Panc1 (cell line): ENCODE measurements around the gene PRRT3. TPM values are rescaled to one million over a fixed set of nuclear protein-coding genes. Genes with fewer than 3 reads are reported as not detected.

Experiments used
- ATAC-seq: fragments of 200-7000 bp; cut with Tn5 transposase; 2 replicates; pipeline ENCODE4 v1.9.1; 2020; ENCODE audit warnings: mild to moderate bottlenecking, moderate library complexity
- BruUV-seq: library from RNA; stranded (reverse); fragments of 400-500 nt; replicated peaks from 2 replicates; lab custom pipeline; 2021; lab: Mats Ljungman, UMichigan
- CTCF ChIA-PET: fragments of 300-600 bp; sonication (Branson Sonifier 250); formaldehyde crosslinking; loops from one replicate; lab custom pipeline; 2022; ENCODE audit warnings: antibody characterized with exemption; lab: Charles Lee
- POLR2A ChIA-PET: fragments of 300-600 bp; sonication (Branson Sonifier 250); formaldehyde crosslinking; loops from one replicate; lab custom pipeline; 2022; ENCODE audit warnings: antibody characterized with exemption; lab: Charles Lee
- DNase-seq: peaks from one replicate; pipeline ENCODE4 v3.0.0-alpha.2; 2010; ENCODE audit warnings: low read depth, low spot score
- H3K27ac ChIP-seq: 2 replicates; pipeline ENCODE4 v1.5.1; 2011; ENCODE audit warnings: mild to moderate bottlenecking, low read length, inconsistent platforms
- H3K27me3 ChIP-seq: fragments of 200-500 bp; sonication (Bioruptor generic); 2 replicates; pipeline ENCODE4 v1.6.0; 2014; ENCODE audit warnings: low read length, inconsistent platforms; ENCODE audit not compliant: control insufficient read depth, insufficient read depth
- H3K36me3 ChIP-seq: fragments of 200-500 bp; sonication (Bioruptor generic); 2 replicates; pipeline ENCODE4 v1.5.1; 2014; ENCODE audit warnings: inconsistent platforms, mild to moderate bottlenecking, low read length, moderate library complexity; ENCODE audit not compliant: control insufficient read depth, insufficient read depth
- H3K4me1 ChIP-seq: 2 replicates; pipeline ENCODE4 v1.5.1; 2011; ENCODE audit warnings: inconsistent platforms, mild to moderate bottlenecking, low read length, moderate library complexity; ENCODE audit not compliant: control insufficient read depth, insufficient read depth
- H3K4me3 ChIP-seq, 2 experiments: 2 replicates each; pipeline ENCODE4 v1.5.1; 2011 to 2012; ENCODE audit warnings: low read depth in 2 of 2, low read length in 2 of 2, mild to moderate bottlenecking in 2 of 2, inconsistent platforms in 1 of 2, moderate library complexity in 1 of 2
- H3K9me3 ChIP-seq: fragments of 200-500 bp; sonication (Bioruptor generic); 2 replicates; pipeline ENCODE4 v1.5.1; 2014; ENCODE audit warnings: low read depth, mild to moderate bottlenecking, inconsistent platforms, low read length, moderate library complexity; ENCODE audit not compliant: control insufficient read depth, insufficient read depth
- CTCF ChIP-seq: fragments of 450-650 bp; IDR thresholded peaks from 2 replicates; pipeline ENCODE4 v1.5.1; 2017; ENCODE audit warnings: mild to moderate bottlenecking
- POLR2AphosphoS5 ChIP-seq: IDR thresholded peaks from 2 replicates; pipeline ENCODE4 v1.6.1; 2012; ENCODE audit warnings: mild to moderate bottlenecking, low read depth, low read length, moderate library complexity
- REST ChIP-seq, 2 experiments: IDR thresholded peaks; 2 replicates each; pipeline ENCODE4 v1.6.1; 2011 to 2012; ENCODE audit warnings: low read depth in 2 of 2, control low read depth in 1 of 2, low read length in 1 of 2, mild to moderate bottlenecking in 1 of 2, moderate library complexity in 1 of 2; ENCODE audit not compliant: insufficient read depth in 1 of 2
- SIN3A ChIP-seq: IDR thresholded peaks from 2 replicates; pipeline ENCODE4 v1.6.1; 2012; ENCODE audit warnings: low read depth, mild to moderate bottlenecking, low read length, moderate library complexity, borderline replicate concordance; ENCODE audit not compliant: insufficient read depth
- TCF7L2 ChIP-seq: IDR thresholded peaks from 2 replicates; pipeline ENCODE4 v1.6.1; 2011; ENCODE audit warnings: mild to moderate bottlenecking, low read depth, low read length, inconsistent platforms
- in situ Hi-C: cut with HindIII; loops from 2 replicates; pipeline ENCODE4 v1.10.0; 2016; ENCODE audit warnings: low sequenced_read_pairs, low pct_unique_long_range_greater_than_20kb
- intact Hi-C: fragments of 100-400 bp; cut with micrococcal nuclease; formaldehyde crosslinking; loops from one replicate; pipeline ENCODE4 v1.10.0; 2022; ENCODE audit not compliant: unreplicated experiment
- total RNA-seq: library from RNA; stranded (reverse); gene quantifications from one replicate; pipeline ENCODE4 v1.2.1, GENCODE V29; 2021; ENCODE audit not compliant: unreplicated experiment

PRRT3 gene
- total RNA-seq, 1 experiment from 2014 or later: 1.1 TPM

- H3K4me3 ChIP-seq: no peak overlapping the region
- H3K27ac ChIP-seq: no peak overlapping the region
- DNase-seq: no peak
- POLR2A ChIA-PET: interaction anchor here (1.0 kb wide), 1 partner anchor 9 kb away, joined by 3 read pairs; no protein-coding TSS in a partner anchor
- ATAC-seq: no peak
- H3K4me1 ChIP-seq: no peaks in the 10 kb centered on the region
- intact Hi-C loops (no loop called here), in situ Hi-C loops (no loop called here)
- no peaks in the 10 kb centered on the region for H3K27me3 ChIP-seq
- H3K36me3 ChIP-seq: no peaks in the 10 kb centered on the region
- TF ChIP-seq SIN3A (no peak), TCF7L2 (no peak), CTCF (no peak), POLR2AphosphoS5 (no peak), REST (IDR thresholded peaks at IDR 0.05; ENCODE audit: insufficient read depth in 1 of 2, low read depth in 2 of 2, low read length in 1 of 2) (no peak)
- BruUV-seq: no TSS peak
- CTCF ChIA-PET: no interaction called here
- H3K9me3 ChIP-seq: no peaks in the 10 kb centered on the region
Observed at GRCh38 chr3:9942934-9943690, 9.1 kb downstream of the PRRT3 start.

GRCh38 chr3:9942164-9942563 is 10.0 kb downstream of the PRRT3 start:
- no peaks in the 10 kb centered on the region for H3K27me3 ChIP-seq
- DNase-seq: no peak
- POLR2A ChIA-PET: interaction anchor here (0.6 to 1.0 kb wide), 3 partner anchors 10 to 100 kb away, joined by 3 to 14 read pairs (median 3); no protein-coding TSS in a partner anchor
- no peaks in the 10 kb centered on the region for H3K36me3 ChIP-seq
- no peak for TF ChIP-seq CTCF
- TF ChIP-seq SIN3A: no peak
- no peak for TF ChIP-seq TCF7L2
- no peak for TF ChIP-seq REST (IDR thresholded peaks at IDR 0.05; ENCODE audit: insufficient read depth in 1 of 2, low read depth in 2 of 2, low read length in 1 of 2)
- no peak for TF ChIP-seq POLR2AphosphoS5
- in situ Hi-C loops (no loop called here), intact Hi-C loops (no loop called here)
- no TSS peak for BruUV-seq
- H3K9me3 ChIP-seq: no peaks in the 10 kb centered on the region
- no peaks in the 10 kb centered on the region for H3K4me1 ChIP-seq
- no peak for ATAC-seq
- CTCF ChIA-PET: no interaction called here
- H3K4me3 ChIP-seq: no peak overlapping the region
- H3K27ac ChIP-seq: no peak overlapping the region
